HCT116 (cell line): ENCODE results near the gene HOMER3. TPM values are rescaled to one million over a fixed set of nuclear protein-coding genes. Genes with fewer than 3 reads are reported as not detected.
A peak's percentile ranks its signal among the peaks of the same experiment; 100 is the strongest.

Source experiments
- ATAC-seq: fragments of 200-7000 bp; cut with Tn5 transposase; 2 replicates; pipeline ENCODE4 v1.9.1; 2020; ENCODE audit warnings: mild to moderate bottlenecking, moderate library complexity
- Bru-seq: library from RNA; stranded (reverse); fragments of 400-500 nt; gene quantifications from one replicate; lab custom pipeline; 2021; lab: Mats Ljungman, UMichigan
- BruChase-seq, 2 experiments: library from RNA; stranded (reverse); fragments of 400-500 nt; gene quantifications; one replicate each; lab custom pipeline; 2021; lab: Mats Ljungman, UMichigan
- BruUV-seq: library from RNA; stranded (reverse); fragments of 400-500 nt; replicated peaks from 2 replicates; lab custom pipeline; 2021; lab: Mats Ljungman, UMichigan
- CTCF ChIA-PET: fragments of 300-600 bp; sonication (Branson Sonifier 250); formaldehyde crosslinking; loops from one replicate; lab custom pipeline; 2021; ENCODE audit warnings: antibody characterized with exemption; lab: Charles Lee
- POLR2A ChIA-PET: fragments of 300-600, 350-600 bp; sonication (Branson Sonifier 250); formaldehyde crosslinking; loops from one replicate; lab custom pipeline; 2021; ENCODE audit warnings: antibody characterized with exemption; lab: Charles Lee
- RAD21 ChIA-PET, 2 experiments: fragments of 300-600 bp; sonication (Branson Sonifier 250); formaldehyde crosslinking; loops; one replicate each; lab custom pipeline; 2023; ENCODE audit warnings: low total read pairs in 2 of 2; ENCODE audit not compliant: uncharacterized antibody in 2 of 2, unreplicated experiment in 2 of 2, low non-redundant PET in 1 of 2; lab: Charles Lee
- DNase-seq: peaks from one replicate; pipeline ENCODE4 v3.0.0-alpha.2; 2010; ENCODE audit warnings: low read depth, low spot score
- H2AFZ ChIP-seq: fragments of 200-600 bp; shearing (Covaris generic), sonication (generic); 2 replicates; pipeline ENCODE4 v1.6.1; 2017; ENCODE audit warnings: low read depth, mixed run types, mixed read lengths, antibody characterized with exemption, low read length; ENCODE audit not compliant: poor library complexity, severe bottlenecking
- H3K27ac ChIP-seq: 2 replicates; pipeline ENCODE4 v1.5.1; 2012; ENCODE audit warnings: low read depth, low read length
- H3K27me3 ChIP-seq: fragments of 200-600 bp; sonication (generic); 2 replicates; pipeline ENCODE4 v1.6.1; 2016; ENCODE audit warnings: mixed run types, low read length, mixed read lengths; ENCODE audit not compliant: insufficient read depth
- H3K36me3 ChIP-seq, 2 experiments: fragments of 200-500 bp in 1 of 2; fragments of 200-600 bp in 1 of 2; sonication (Bioruptor generic) in 1 of 2; sonication (generic) in 1 of 2; 2 replicates each; pipeline versions ENCODE4 v1.5.1 to v1.6.1; 2014 to 2016; ENCODE audit warnings: low read length in 2 of 2, inconsistent platforms in 1 of 2, mixed read lengths in 1 of 2, mixed run types in 1 of 2; ENCODE audit not compliant: insufficient read depth in 2 of 2, control insufficient read depth in 1 of 2
- H3K4me1 ChIP-seq, 2 experiments: fragments of 200-600 bp in 1 of 2; sonication (generic) in 1 of 2; 2 replicates each; pipeline versions ENCODE4 v1.5.1 to v1.6.1; 2012 to 2017; ENCODE audit warnings: low read length in 2 of 2, inconsistent platforms in 1 of 2, mild to moderate bottlenecking in 1 of 2, mixed read lengths in 1 of 2, mixed run types in 1 of 2, moderate library complexity in 1 of 2; ENCODE audit not compliant: insufficient read depth in 2 of 2, control insufficient read depth in 1 of 2
- H3K4me2 ChIP-seq: fragments of 200-600 bp; sonication (generic); 2 replicates; pipeline ENCODE4 v1.6.1; 2017; ENCODE audit warnings: mixed run types, low read length, mixed read lengths
- H3K4me3 ChIP-seq, 2 experiments: fragments of 200-600 bp in 1 of 2; sonication (generic) in 1 of 2; replicated peaks in 1 of 2; 2 replicates each; pipeline ENCODE4 v1.5.1; 2011 to 2016; ENCODE audit warnings: low read length in 2 of 2, control low read depth in 1 of 2, low read depth in 1 of 2, mild to moderate bottlenecking in 1 of 2, mixed read lengths in 1 of 2, mixed run types in 1 of 2
- H3K79me2 ChIP-seq: fragments of 200-600 bp; sonication (generic); 2 replicates; pipeline ENCODE4 v1.6.1; 2017; ENCODE audit warnings: mild to moderate bottlenecking, mixed run types, low read length, moderate library complexity, mixed read lengths; ENCODE audit not compliant: insufficient read depth
- H3K9ac ChIP-seq: fragments of 200-600 bp; sonication (generic); 2 replicates; pipeline ENCODE4 v1.6.1; 2016; ENCODE audit warnings: low read length, mixed read lengths
- H3K9me2 ChIP-seq: fragments of 200-600 bp; sonication (generic), shearing (Covaris generic); 2 replicates; pipeline ENCODE4 v1.6.1; 2017; ENCODE audit warnings: mixed run types, mild to moderate bottlenecking, moderate library complexity; ENCODE audit not compliant: insufficient read depth
- H3K9me3 ChIP-seq, 2 experiments: fragments of 200-500 bp in 1 of 2; fragments of 200-600 bp in 1 of 2; sonication (Bioruptor generic) in 1 of 2; sonication (generic) in 1 of 2; 2 replicates each; pipeline ENCODE4 v1.6.1; 2014 to 2017; ENCODE audit warnings: low read length in 2 of 2, mixed read lengths in 2 of 2, inconsistent platforms in 1 of 2, low read depth in 1 of 2, mild to moderate bottlenecking in 1 of 2, mixed run types in 1 of 2, moderate library complexity in 1 of 2; ENCODE audit not compliant: control insufficient read depth in 1 of 2, insufficient read depth in 1 of 2
- H4K20me1 ChIP-seq: fragments of 200-600 bp; sonication (generic), shearing (Covaris generic); 2 replicates; pipeline ENCODE4 v1.6.1; 2017; ENCODE audit warnings: mixed run types, mild to moderate bottlenecking, moderate library complexity; ENCODE audit not compliant: insufficient read depth
- CTCF ChIP-seq, 3 experiments: fragments of 200-600 bp in 1 of 3; sonication (generic) in 1 of 3; IDR thresholded peaks in 2 of 3; conservative IDR thresholded peaks in 1 of 3; 2 replicates each; pipeline ENCODE4 v1.5.1; 2012 to 2017; ENCODE audit warnings: low read depth in 2 of 3, low read length in 2 of 3, antibody characterized with exemption in 1 of 3, borderline replicate concordance in 1 of 3, control low read depth in 1 of 3, mild to moderate bottlenecking in 1 of 3, mixed read lengths in 1 of 3, mixed run types in 1 of 3, moderate library complexity in 1 of 3; ENCODE audit not compliant: insufficient read depth in 1 of 3
- FOSL1 ChIP-seq: IDR thresholded peaks from 2 replicates; pipeline ENCODE4 v1.6.1; 2012; ENCODE audit warnings: low read depth
- RAD21 ChIP-seq: IDR thresholded peaks from 2 replicates; pipeline ENCODE4 v1.6.1; 2012; ENCODE audit warnings: low read depth, mild to moderate bottlenecking
- SRF ChIP-seq: IDR thresholded peaks from 2 replicates; pipeline ENCODE4 v1.6.1; 2012; ENCODE audit warnings: low read depth
- TCF7L2 ChIP-seq: IDR thresholded peaks from 2 replicates; pipeline ENCODE4 v1.7.0; 2011; ENCODE audit warnings: borderline replicate concordance, inconsistent platforms; ENCODE audit not compliant: insufficient read depth, insufficient read length; ENCODE audit errors: extremely low read depth
- YY1 ChIP-seq: IDR thresholded peaks from 2 replicates; pipeline ENCODE4 v1.6.1; 2011; ENCODE audit warnings: low read length, low read depth, moderate library complexity, mild to moderate bottlenecking; ENCODE audit not compliant: insufficient replicate concordance; ENCODE audit errors: extremely low read depth
- ZFX ChIP-seq: fragments of 450-650 bp; IDR thresholded peaks from 2 replicates; pipeline ENCODE4 v1.6.1; 2017
- intact Hi-C: fragments of 100-400 bp; cut with micrococcal nuclease; formaldehyde crosslinking; loops from 2 replicates; pipeline ENCODE4 v1.10.0; 2022
- long read RNA-seq: library from polyadenylated mRNA; unstranded; transcript quantifications from one replicate; pipeline ENCODE4 v2.0.0, GENCODE V29; 2021; ENCODE audit not compliant: unreplicated experiment
- polyA plus RNA-seq: library from polyadenylated mRNA; unstranded; fragments of >200 nt; gene quantifications from 2 replicates; pipeline ENCODE4 v1.2.1, GENCODE V29; 2012; ENCODE audit warnings: missing spikeins
- total RNA-seq: library from RNA; stranded (reverse); gene quantifications from one replicate; pipeline ENCODE4 v1.2.1, GENCODE V29; 2021; ENCODE audit not compliant: unreplicated experiment

Gene HOMER3
- 45.2 TPM for total RNA-seq
- 50.6 and 54.1 TPM in 2 replicates for polyA plus RNA-seq
- percentile 63 among the genes with signal in this experiment for Bru-seq, nascent RNA
- percentile 74 among the genes with signal in this experiment for BruChase-seq, experiment 1, labeled RNA remaining after a 6-hour chase
- percentile 69 among the genes with signal in this experiment for BruChase-seq, experiment 2, labeled RNA remaining after a 2-hour chase
- long read RNA-seq, transcript HOMER3-202 (10 exons, 1,557 nt): major isoform, 36 of 75 reads
- long read RNA-seq, partial matches to known transcripts: 10 of 75 reads
- long read RNA-seq, other reads (novel, unspliced or antisense): 25 of 75 reads

GRCh38 chr19:18940769-18941627 is at the start of gene HOMER3:
HOMER3 (minus strand) TSS chr19:18941217; CDS start chr19:18938982, 2,235 bp downstream.
- H4K20me1 ChIP-seq: no peaks in the 10 kb centered on the region
- CTCF ChIA-PET: no interaction called here
- intact Hi-C loops: loop anchor here (2.0 kb wide), 1 partner anchor 46 kb away; no protein-coding TSS in a partner anchor

More at GRCh38 chr19:18940769-18941627, at the start of gene HOMER3:
- RAD21 ChIA-PET: no interaction called here
- H3K36me3 ChIP-seq: peaks cover 0 to 5% of the 10 kb centered on the region in 2 experiments; a peak in 2 of 4 replicates
- no peaks in the 10 kb centered on the region for H3K9me3 ChIP-seq
- peak within 1 kb of the TSS; percentile 82 for H3K9ac ChIP-seq
- peaks cover 9% of the 10 kb centered on the region; the same call in 1 of the 2 replicates for H3K79me2 ChIP-seq
- POLR2A ChIA-PET: no interaction called here
- peak within 1 kb of the TSS; percentile 94 for H3K4me2 ChIP-seq
- no TSS peak for BruUV-seq
- peak within 1 kb of the TSS; percentile 91 for H3K27ac ChIP-seq
- ATAC-seq: peak; percentile 79
- no peaks in the 10 kb centered on the region for H3K27me3 ChIP-seq
- peak within 1 kb of the TSS; percentile 77 to 79 for H3K4me3 ChIP-seq
- H3K9me2 ChIP-seq: no peaks in the 10 kb centered on the region
- DNase-seq: no peak
- TF ChIP-seq FOSL1 (no peak), TCF7L2 (peak; percentile 59), YY1 (peak; percentile 26), SRF (no peak), RAD21 (no peak), CTCF (IDR thresholded peaks at IDR 0.05 in 2 of 3, conservative IDR thresholded peaks at IDR 0.05 in 1 of 3; ENCODE audit: borderline replicate concordance in 1 of 3, insufficient read depth in 1 of 3, low read depth in 2 of 3, low read length in 2 of 3) (peak in 2 of 3 experiments; percentile 4 to 31; a peak in 1 of 6 replicates), ZFX (peak; percentile 70; the same call in 1 of the 2 replicates)
- H3K4me1 ChIP-seq: peaks cover 10 to 35% of the 10 kb centered on the region in 2 experiments
- peak within 1 kb of the TSS; percentile 54 for H2AFZ ChIP-seq
